ENCODE data around the gene ABCB1.

Gene ABCB1

GRCh38 chr7:87565877-87566276, 34.8 kb downstream of the ABCB1 start:
- H3K36me3 ChIP-seq (ENCODE audit: control insufficient read depth, insufficient read depth, low read length): no peaks in the 10 kb centered on the region
- TF ChIP-seq CTCF (IDR thresholded peaks at IDR 0.05; ENCODE audit: insufficient read depth, low read length, poor library complexity, severe bottlenecking): no peak

GRCh38 chr7:87564296-87564963, 36.3 kb downstream of the ABCB1 start:
- Histone ChIP-seq H3K27me3 (replicated peaks; ENCODE audit: control insufficient read depth, insufficient read depth, low read length) (no peaks in the 10 kb centered on the region), H3K4me3 (replicated peaks; ENCODE audit: low read depth, low read length) (no peak overlapping the region), H3K36me3 (ENCODE audit: control insufficient read depth, insufficient read depth, low read length) (no peaks in the 10 kb centered on the region)
- DNase-seq (ENCODE audit: extremely low read depth, insufficient read length): no peak
- TF ChIP-seq CTCF (IDR thresholded peaks at IDR 0.05; ENCODE audit: insufficient read depth, low read length, poor library complexity, severe bottlenecking): peak; percentile 76

More at GRCh38 chr7:87565877-87566276, 34.8 kb downstream of the ABCB1 start:
- no peak for DNase-seq (ENCODE audit: extremely low read depth, insufficient read length)
- no peaks in the 10 kb centered on the region for H3K27me3 ChIP-seq (replicated peaks; ENCODE audit: control insufficient read depth, insufficient read depth, low read length)
- H3K4me3 ChIP-seq (replicated peaks; ENCODE audit: low read depth, low read length): no peak overlapping the region

GRCh38 chr7:87561702-87562101, 39.0 kb downstream of the ABCB1 start:
- no peak for DNase-seq (ENCODE audit: extremely low read depth, insufficient read length)
- H3K36me3 ChIP-seq (ENCODE audit: control insufficient read depth, insufficient read depth, low read length): no peaks in the 10 kb centered on the region
- H3K27me3 ChIP-seq (replicated peaks; ENCODE audit: control insufficient read depth, insufficient read depth, low read length): no peaks in the 10 kb centered on the region
- TF ChIP-seq CTCF (IDR thresholded peaks at IDR 0.05; ENCODE audit: insufficient read depth, low read length, poor library complexity, severe bottlenecking): no peak
- no peak overlapping the region for H3K4me3 ChIP-seq (replicated peaks; ENCODE audit: low read depth, low read length)

- no peaks in the 10 kb centered on the region for H3K36me3 ChIP-seq (ENCODE audit: control insufficient read depth, insufficient read depth, low read length)
- H3K4me3 ChIP-seq (replicated peaks; ENCODE audit: low read depth, low read length): no peak overlapping the region
- no peak for TF ChIP-seq CTCF (IDR thresholded peaks at IDR 0.05; ENCODE audit: insufficient read depth, low read length, poor library complexity, severe bottlenecking)
- no peaks in the 10 kb centered on the region for H3K27me3 ChIP-seq (replicated peaks; ENCODE audit: control insufficient read depth, insufficient read depth, low read length)
- DNase-seq (ENCODE audit: extremely low read depth, insufficient read length): no peak
Observed at GRCh38 chr7:87561102-87561501, 39.6 kb downstream of the ABCB1 start.

- no peaks in the 10 kb centered on the region for H3K36me3 ChIP-seq (ENCODE audit: control insufficient read depth, insufficient read depth, low read length)
- TF ChIP-seq CTCF (IDR thresholded peaks at IDR 0.05; ENCODE audit: insufficient read depth, low read length, poor library complexity, severe bottlenecking): no peak
- H3K4me3 ChIP-seq (replicated peaks; ENCODE audit: low read depth, low read length): no peak overlapping the region
- DNase-seq (ENCODE audit: extremely low read depth, insufficient read length): no peak
- no peaks in the 10 kb centered on the region for H3K27me3 ChIP-seq (replicated peaks; ENCODE audit: control insufficient read depth, insufficient read depth, low read length)
Observed at GRCh38 chr7:87552351-87552900, 48.3 kb downstream of the ABCB1 start.
